Left lung (tissue), 10 donors: ENCODE measurements around the gene SLC35E1. TPM values are rescaled to one million over a fixed set of nuclear protein-coding genes. Genes with fewer than 3 reads are reported as not detected.

ENCODE experiments used
- ATAC-seq: fragments of 200-7000 bp; cut with Tn5 transposase; one replicate; pipeline ENCODE4 v1.9.1; 2020; ENCODE audit warnings: moderate library complexity
- DNase-seq, 4 donors: peaks; one replicate each; pipeline ENCODE4 v3.0.0-alpha.2; 2013 to 2020
- H3K27ac ChIP-seq, 2 donors: fragments of 200-600 bp; sonication (generic) in 1 of 2; one replicate each; pipeline versions ENCODE4 v1.5.0 to v1.8.0; 2020 to 2021
- H3K27me3 ChIP-seq, 2 donors: fragments of 200-600 bp; sonication (generic) in 1 of 2; one replicate each; pipeline versions ENCODE4 v1.5.0 to v1.8.0; 2020 to 2021
- H3K36me3 ChIP-seq, 2 donors: fragments of 200-600 bp; sonication (generic) in 1 of 2; one replicate each; pipeline versions ENCODE4 v1.5.0 to v1.8.0; 2020 to 2021
- H3K4me1 ChIP-seq, 2 donors: fragments of 200-600 bp; one replicate each; pipeline ENCODE4 v1.8.0; 2021
- H3K4me3 ChIP-seq, 2 donors: fragments of 200-600 bp; sonication (generic) in 1 of 2; one replicate each; pipeline versions ENCODE4 v1.5.0 to v1.8.0; 2020 to 2021; ENCODE audit warnings: mild to moderate bottlenecking in 1 of 2
- H3K9me3 ChIP-seq, 2 donors: fragments of 200-600 bp; sonication (generic) in 1 of 2; one replicate each; pipeline versions ENCODE4 v1.5.0 to v1.8.0; 2020 to 2021
- CTCF ChIP-seq, 2 donors: fragments of 200-600 bp; sonication (generic) in 1 of 2; IDR thresholded peaks; one replicate each; pipeline versions ENCODE4 v1.5.0 to v1.8.0; 2021; ENCODE audit warnings: antibody characterized with exemption in 2 of 2
- intact Hi-C, 2 donors: fragments of 100-400 bp; cut with DNase I; formaldehyde crosslinking; loops; one replicate each; pipeline versions ENCODE4 v1.11.2 to v1.14.2; 2022
- polyA plus RNA-seq, 6 donors: library from polyadenylated mRNA; unstranded; fragments of 120-200 nt; gene quantifications; one replicate each; pipeline ENCODE4 v1.2.1, GENCODE V29; 2013; ENCODE audit not compliant: insufficient read length in 6 of 6
- total RNA-seq, 2 donors: library from RNA; stranded (reverse); fragmentation: NEBNext Ultra II Directional; extraction: Animal tissue kit (Norgen Biotek cat#: 25700); gene quantifications; one replicate each; pipeline ENCODE4 v1.2.1, GENCODE V29; 2021
- donor health status: DM: no; HTN: yes; CAD: no.
- donor health status: DM: no; HTN: no; CAD: no.

SLC35E1 gene
- total and polyA plus RNA-seq, 8 donors: 46.5 to 56.7 (median 50.6) TPM

DNA sequence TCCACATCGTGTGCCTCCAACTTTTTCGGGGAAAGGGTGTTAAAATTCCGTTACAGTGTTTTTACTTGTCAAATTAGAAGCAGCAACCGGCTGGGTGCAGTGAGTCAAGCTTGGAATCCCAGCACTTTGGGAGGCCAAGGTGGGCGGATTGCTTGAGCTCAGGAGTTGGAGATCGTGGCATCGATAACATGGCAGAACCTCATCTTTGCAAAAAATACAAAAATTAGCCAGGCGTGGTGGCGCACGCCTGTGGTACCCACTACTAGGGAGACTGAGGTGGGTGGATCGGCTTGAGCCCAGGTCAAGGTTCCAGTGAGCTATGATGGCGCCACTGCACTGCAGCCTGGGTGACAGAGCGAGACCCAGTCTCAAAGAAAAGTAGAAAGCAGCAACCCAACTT is 1.1 kb upstream of the SLC35E1 start:
- peaks cover 35 to 55% of the 10 kb centered on the region in 2 donors for H3K4me1 ChIP-seq
- H3K36me3 ChIP-seq: peaks cover 0 to 50% of the 10 kb centered on the region in 2 donors
- no peak for TF ChIP-seq CTCF (IDR thresholded peaks at IDR 0.05)
- H3K9me3 ChIP-seq: no peaks in the 10 kb centered on the region
- H3K27me3 ChIP-seq: no peaks in the 10 kb centered on the region
- peak overlapping the region in 1 of 2 donors; percentile 88 for H3K27ac ChIP-seq
- intact Hi-C loops: loop anchor here in 1 of 2 donors (10.0 kb wide), 1 partner anchor 52 kb away; the partner anchor contains the start of gene MED26
- peak overlapping the region; percentile 90 to 95 for H3K4me3 ChIP-seq
- ATAC-seq (no peak), DNase-seq (peak in 1 of 4 donors; percentile 33)

DNA sequence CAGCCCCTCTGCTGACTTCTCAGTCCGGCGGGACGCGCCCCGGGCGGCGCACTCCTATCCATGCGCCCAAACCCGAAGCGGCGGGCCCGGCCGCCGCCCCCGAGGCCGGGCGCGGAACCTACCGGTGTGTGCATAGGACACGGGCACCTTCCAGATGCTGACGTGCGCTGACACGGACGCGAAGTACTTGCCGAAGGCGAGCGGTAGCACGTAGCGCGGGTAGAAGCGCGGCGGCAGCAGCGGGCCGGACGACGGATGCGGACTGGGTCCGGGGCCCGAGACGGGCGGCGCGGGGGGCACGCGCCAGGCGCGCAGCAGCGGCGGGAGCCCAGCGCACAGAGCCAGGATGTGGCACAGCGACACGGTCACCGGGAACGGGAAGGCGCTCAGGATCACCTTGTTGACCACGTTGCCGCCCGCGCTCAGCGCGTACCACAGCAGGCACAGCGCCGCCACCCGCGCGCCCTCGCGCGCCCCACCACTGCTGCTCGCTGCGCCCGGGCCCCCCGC is 338 bp downstream of the SLC35E1 start:
- no peaks in the 10 kb centered on the region for H3K27me3 ChIP-seq
- TF ChIP-seq CTCF (IDR thresholded peaks at IDR 0.05): no peak
- peaks cover 35 to 49% of the 10 kb centered on the region in 2 donors for H3K4me1 ChIP-seq
- ATAC-seq: no peak
- H3K9me3 ChIP-seq: no peaks in the 10 kb centered on the region
- peaks cover 0 to 50% of the 10 kb centered on the region in 2 donors for H3K36me3 ChIP-seq
- peak overlapping the region; percentile 95 for H3K4me3 ChIP-seq
- peak overlapping the region; percentile 56 to 88 for H3K27ac ChIP-seq
- intact Hi-C loops: loop anchor here in 1 of 2 donors (10.0 kb wide), 1 partner anchor 53 kb away; the partner anchor contains the start of gene MED26
- peak in 2 of 4 donors; percentile 46 to 88 for DNase-seq

GRCh38 chr19:16571283-16571682 is 932 bp downstream of the SLC35E1 start:
- H3K4me3 ChIP-seq: peak overlapping the region; percentile 95
- DNase-seq: peak in 1 of 4 donors; percentile 37
- intact Hi-C loops: loop anchor here in 1 of 2 donors (10.0 kb wide), 1 partner anchor 54 kb away; the partner anchor contains the start of gene MED26
- TF ChIP-seq CTCF (IDR thresholded peaks at IDR 0.05): no peak
- H3K4me1 ChIP-seq: peaks cover 35 to 55% of the 10 kb centered on the region in 2 donors
- peaks cover 0 to 50% of the 10 kb centered on the region in 2 donors for H3K36me3 ChIP-seq
- no peak for ATAC-seq
- peak overlapping the region; percentile 56 to 88 for H3K27ac ChIP-seq
- H3K9me3 ChIP-seq: no peaks in the 10 kb centered on the region
- H3K27me3 ChIP-seq: no peaks in the 10 kb centered on the region

GRCh38 chr19:16569609-16570320 is 2.5 kb downstream of the SLC35E1 start:
- H3K36me3 ChIP-seq: peaks cover 0 to 51% of the 10 kb centered on the region in 2 donors
- ATAC-seq (peak; percentile 47), DNase-seq (peak in 1 of 4 donors; percentile 70)
- no peak overlapping the region for H3K4me3 ChIP-seq
- no peaks in the 10 kb centered on the region for H3K27me3 ChIP-seq
- H3K27ac ChIP-seq: peak overlapping the region; percentile 45 to 76
- intact Hi-C loops: loop anchor here in 1 of 2 donors (10.0 kb wide), 1 partner anchor 55 kb away; the partner anchor contains the start of gene MED26
- H3K9me3 ChIP-seq: no peaks in the 10 kb centered on the region
- no peak for TF ChIP-seq CTCF (IDR thresholded peaks at IDR 0.05)
- peaks cover 35 to 61% of the 10 kb centered on the region in 2 donors for H3K4me1 ChIP-seq

- ATAC-seq: no peak
- peak overlapping the region in 1 of 2 donors; percentile 69 for H3K27ac ChIP-seq
- no peaks in the 10 kb centered on the region for H3K27me3 ChIP-seq
- intact Hi-C loops: no loop called here
- no peak overlapping the region for H3K4me3 ChIP-seq
- DNase-seq: no peak
- H3K4me1 ChIP-seq: peaks cover 24 to 42% of the 10 kb centered on the region in 2 donors
- peaks cover 0 to 82% of the 10 kb centered on the region in 2 donors for H3K36me3 ChIP-seq
- no peak for TF ChIP-seq CTCF (IDR thresholded peaks at IDR 0.05)
- H3K9me3 ChIP-seq: no peaks in the 10 kb centered on the region
Observed at GRCh38 chr19:16566702-16567101, 5.5 kb downstream of the SLC35E1 start.
